GM20431 (cell line): Measurements from ENCODE around the gene ZNF683.
"Not testable (repeated sequence)": the region's sequence is repeated elsewhere in the genome, so short reads cannot be mapped to it uniquely, and the experiment has no call there.

Experiments
- in situ Hi-C: fragments of 300-500 bp; cut with MseI, MboI; formaldehyde crosslinking; loops from one replicate; pipeline ENCODE4 v1.15.0; 2020; ENCODE audit warnings: low sequenced_read_pairs; ENCODE audit not compliant: unreplicated experiment

The ZNF683 gene

GRCh38 chr1:26387447-26387846 is 14.9 kb upstream of the ZNF683 start:
- in situ Hi-C loops, result no loop called here

DNA sequence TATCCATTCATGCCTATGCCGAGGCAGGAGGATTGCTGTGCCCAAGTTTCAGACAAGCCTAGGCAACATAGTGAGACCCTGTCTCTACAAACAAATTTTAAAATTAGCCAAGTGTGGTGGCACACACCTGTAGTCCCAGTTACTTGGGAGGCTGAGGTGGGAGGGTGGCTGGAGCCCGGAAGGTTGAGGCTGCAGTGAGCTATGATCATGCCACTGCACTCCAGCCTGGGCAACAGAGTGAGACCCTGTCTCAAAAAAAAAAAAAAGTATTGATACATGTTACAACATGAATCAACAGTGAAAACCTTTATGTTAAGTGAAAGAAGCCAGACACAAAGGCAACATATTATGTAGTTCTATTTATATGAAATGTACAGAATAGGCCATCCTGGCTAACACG is 12.5 kb upstream of the ZNF683 start:
- in situ Hi-C loops, result not testable (repeated sequence)

DNA sequence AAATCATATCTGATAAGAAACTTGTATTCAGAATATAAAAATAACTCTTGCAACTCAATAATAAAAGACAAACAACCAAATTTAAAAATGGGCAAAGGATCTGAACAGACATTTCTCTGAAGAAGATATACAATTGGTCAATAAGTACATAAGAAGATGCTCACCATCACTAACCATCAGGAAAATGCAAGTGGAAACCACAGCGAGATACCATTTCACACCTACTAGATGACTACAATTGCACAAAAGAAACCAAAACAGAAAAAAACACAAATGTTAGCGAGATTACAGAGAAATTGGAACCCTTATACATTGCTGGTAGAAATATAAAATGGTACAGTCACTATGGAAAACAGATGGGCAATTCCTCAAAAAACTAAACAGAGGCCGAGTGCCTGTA is 11.5 kb upstream of the ZNF683 start:
- in situ Hi-C loops, result no loop called here

GRCh38 chr1:26378879-26379251 is 6.3 kb upstream of the ZNF683 start:
- in situ Hi-C loops, result no loop called here

DNA sequence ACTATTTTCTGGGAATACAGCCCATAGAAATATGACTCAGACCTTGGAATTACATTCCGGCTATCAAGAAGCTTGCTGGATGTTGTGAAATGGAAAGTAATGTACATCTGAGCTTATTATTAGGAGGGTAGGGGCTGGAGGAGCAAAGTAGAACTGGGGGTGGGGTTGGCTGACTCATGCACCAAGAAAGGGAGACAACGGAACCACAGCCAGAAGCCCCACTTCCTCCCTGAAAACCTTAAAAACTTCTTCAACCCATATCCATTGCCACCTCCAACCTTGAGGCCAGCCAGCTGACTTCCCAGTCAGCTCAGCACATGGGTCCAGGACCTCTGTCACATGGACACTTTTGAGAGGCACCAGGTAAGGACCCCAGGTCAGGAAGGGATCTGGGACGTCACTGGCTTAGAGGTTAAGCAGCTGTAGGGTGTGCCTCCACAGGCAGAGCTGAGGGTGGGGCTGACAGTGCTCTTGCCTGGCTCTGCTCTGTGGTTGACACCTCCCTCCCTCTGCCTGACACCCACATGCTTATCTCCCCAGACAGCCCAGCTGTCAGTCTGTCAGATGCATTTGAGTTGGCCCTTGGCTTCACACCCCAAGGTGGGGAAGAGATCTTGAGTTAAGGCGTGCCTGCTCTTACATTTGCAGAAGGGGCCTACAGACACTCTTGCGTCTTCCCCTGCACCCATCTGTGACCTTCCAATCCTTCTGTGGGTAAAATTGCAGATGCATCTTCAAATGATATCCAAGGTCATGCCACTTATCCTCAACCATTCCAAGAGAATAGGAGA is 5.7 kb upstream of the ZNF683 start:
- in situ Hi-C loops, result no loop called here

GRCh38 chr1:26376050-26376449 is 3.5 kb upstream of the ZNF683 start:
- in situ Hi-C loops, result no loop called here

DNA sequence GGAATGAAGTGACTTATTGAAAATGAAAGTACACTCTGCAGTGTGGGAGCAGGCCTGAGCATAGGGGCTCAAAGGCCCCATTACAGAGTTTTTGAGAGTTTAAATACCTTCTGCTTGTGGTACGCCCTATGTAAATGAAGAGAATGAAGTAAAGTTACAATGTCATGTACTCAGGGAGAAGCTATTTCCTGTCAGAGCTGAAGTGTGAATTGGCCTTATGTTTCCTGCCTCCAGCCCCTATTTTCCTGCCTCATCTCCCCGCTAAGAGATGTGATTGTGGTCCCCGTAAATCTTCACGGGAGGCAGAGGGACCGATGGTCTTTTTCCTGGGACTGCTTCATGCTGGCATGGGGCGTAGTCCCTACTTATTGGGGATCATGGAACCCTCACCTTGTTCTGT is 2.5 kb upstream of the ZNF683 start:
- in situ Hi-C loops, result no loop called here

- in situ Hi-C loops, result not testable (repeated sequence)
Measured at GRCh38 chr1:26374361-26374760, 1.8 kb upstream of the ZNF683 start.

DNA sequence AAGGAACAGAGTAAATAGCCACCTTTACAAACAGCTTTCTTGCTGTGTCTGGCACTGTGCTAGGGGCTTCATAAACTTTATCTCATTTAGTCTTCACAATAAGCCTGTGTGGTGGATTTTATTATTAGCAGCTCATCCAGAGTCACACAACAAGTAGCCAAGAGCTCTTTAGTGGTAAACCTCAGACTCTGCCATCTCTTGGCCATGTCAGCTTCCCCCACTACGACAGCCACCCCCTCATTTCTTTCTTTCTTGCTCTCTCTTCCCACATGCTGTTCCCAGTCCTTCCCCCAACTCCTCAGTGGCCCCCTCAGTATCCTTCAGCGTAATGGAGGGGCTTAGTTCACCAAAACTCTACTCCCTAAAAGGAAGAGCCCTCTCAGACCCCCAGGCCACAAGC is 1.2 kb upstream of the ZNF683 start:
- in situ Hi-C loops, result no loop called here

DNA sequence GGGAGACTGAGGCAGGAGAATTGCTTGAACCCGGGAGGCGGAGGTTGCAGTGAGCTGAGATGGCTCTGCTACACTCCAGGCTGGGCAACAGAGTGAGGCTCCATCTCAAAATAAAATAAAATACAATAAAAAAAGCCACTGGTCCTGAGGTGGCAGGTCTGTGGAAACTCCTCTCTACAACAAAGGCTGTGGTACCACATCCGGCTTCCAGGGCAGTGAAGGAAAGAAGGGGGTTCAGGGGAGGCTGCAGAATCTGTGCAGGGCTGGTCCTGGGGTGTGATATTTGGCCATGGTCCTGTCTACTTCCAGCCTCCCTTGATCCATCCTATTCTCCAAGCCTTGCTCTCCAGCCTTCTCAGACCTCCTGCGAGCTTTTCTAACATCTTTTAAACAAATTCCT is 731 bp upstream of the ZNF683 start:
- in situ Hi-C loops, result no loop called here

DNA sequence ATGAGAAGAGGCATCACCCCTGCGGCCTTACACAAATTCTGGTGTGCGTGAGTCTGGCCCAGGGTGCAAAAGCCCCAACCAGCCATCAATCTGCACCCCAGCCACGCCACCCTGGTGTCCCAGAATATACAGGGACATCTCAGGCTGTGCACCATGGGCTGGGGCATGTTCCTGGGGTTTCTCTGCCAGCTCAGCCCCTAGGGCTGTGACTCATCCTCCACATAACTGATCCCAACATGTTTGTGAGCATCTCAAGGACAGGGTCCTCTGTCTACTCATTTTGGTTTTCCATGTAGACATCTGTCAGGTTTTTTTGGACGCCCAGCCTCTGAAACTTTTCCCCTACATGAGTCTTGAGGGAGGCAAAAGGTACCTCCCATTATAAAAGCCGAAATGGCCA is 511 bp downstream of the ZNF683 start:
- in situ Hi-C loops, result no loop called here

- in situ Hi-C loops, result no loop called here
Measured at GRCh38 chr1:26370591-26371382, 1.8 kb downstream of the ZNF683 start.

GRCh38 chr1:26368486-26368885 is 4.1 kb downstream of the ZNF683 start:
- in situ Hi-C loops, result no loop called here

- in situ Hi-C loops, result no loop called here
Measured at GRCh38 chr1:26368006-26368405, 4.5 kb downstream of the ZNF683 start.

- in situ Hi-C loops, result no loop called here
Measured at GRCh38 chr1:26367441-26367840, 5.1 kb downstream of the ZNF683 start.

- in situ Hi-C loops, result no loop called here
Measured at GRCh38 chr1:26364956-26365355, 7.6 kb downstream of the ZNF683 start.

DNA sequence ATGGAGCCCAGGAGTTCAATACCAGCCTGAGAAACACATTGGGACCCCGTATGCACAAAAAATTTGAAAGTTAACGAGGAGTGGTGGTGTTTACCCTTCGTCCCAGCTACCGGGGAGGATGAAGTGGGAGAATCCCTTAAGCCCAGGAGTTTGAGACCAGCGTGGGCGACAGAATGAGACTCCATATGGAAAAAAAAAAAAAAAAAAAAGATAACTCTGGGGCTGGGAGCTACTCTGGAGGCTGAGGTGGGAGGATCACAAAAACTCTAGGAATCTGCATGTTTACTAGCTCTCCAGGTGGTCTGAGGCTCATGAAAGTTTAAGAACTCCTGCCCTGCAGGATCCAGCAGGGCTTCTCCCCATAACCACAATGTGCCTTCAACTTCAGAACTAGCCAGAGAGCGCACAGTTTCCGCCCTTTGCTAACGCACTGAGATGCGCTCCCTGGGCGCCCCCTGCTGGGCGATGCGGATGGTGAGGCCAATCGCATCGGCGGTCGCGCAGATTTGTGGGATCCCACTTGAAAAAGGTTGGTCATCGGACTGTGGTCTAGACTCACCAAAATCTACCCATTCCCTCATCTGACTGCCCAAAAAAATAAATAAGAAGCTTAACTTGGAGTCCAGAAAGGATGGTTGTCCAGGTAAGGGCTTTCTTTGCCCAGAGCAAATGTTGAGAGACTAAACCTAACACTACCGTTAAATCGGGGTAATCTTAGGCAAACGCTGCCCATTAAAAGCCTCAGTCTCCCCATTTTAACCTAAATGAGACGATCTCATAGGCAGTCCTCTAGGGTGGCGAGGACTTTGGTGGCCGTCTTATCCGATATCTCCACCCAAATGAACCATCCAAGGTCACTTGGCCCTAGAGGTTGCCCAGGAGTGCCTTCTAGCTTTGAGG is 8.8 kb downstream of the ZNF683 start:
- in situ Hi-C loops, result no loop called here

DNA sequence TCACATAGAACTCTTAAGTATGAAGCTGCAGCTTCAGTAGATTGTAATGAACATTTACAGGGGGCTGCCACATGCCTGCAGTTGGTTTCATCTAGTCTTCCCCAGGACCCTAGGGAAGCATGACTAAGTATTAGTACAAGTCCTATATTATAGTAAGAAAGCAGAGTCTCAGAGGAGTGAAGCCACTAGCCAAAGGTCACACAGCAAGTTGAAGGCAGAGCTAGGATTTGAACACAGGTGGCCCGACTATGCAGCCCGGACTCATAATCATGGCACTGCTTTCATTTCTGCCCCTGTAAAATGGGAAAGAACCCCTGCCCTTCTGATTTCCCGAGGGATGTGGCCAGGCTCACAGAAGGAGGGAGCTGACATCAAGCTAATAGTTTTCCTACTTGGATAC is 10.2 kb downstream of the ZNF683 start:
- in situ Hi-C loops, result no loop called here

DNA sequence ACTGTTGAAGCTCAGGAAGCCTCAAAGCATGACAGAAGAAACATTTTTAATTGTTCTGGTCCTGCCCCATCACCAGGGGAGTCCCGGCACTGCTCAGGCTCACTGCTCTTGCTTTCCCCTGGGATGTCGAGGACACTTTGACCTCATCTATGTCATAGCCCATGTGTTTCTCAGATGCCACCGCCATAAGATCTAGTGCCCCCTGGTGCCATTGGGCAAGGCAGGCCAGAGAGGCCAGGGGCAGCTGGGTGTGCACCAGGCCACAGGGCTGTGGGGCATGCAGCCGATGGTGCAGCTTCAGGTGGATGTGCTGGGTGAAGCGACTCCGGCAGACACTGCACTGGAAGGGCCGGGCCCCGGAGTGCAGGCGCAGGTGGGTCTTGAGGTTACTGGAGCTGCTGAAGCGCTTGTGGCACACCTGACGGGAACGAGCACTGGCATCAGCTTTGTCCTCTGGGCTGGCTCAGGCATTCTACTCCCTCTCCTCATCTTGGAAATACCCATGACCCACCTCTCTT is 10.9 kb downstream of the ZNF683 start:
- in situ Hi-C loops, result no loop called here

GRCh38 chr1:26360807-26361604 is 11.5 kb downstream of the ZNF683 start:
- in situ Hi-C loops, result no loop called here
